Measurements from ENCODE around the gene KLHL29. TPM values are rescaled to one million over a fixed set of nuclear protein-coding genes. Genes with fewer than 3 reads are reported as not detected.

KLHL29 gene
- total and polyA plus RNA-seq, 4 donors: 0.29 to 2.3 (median 0.68) TPM

DNA sequence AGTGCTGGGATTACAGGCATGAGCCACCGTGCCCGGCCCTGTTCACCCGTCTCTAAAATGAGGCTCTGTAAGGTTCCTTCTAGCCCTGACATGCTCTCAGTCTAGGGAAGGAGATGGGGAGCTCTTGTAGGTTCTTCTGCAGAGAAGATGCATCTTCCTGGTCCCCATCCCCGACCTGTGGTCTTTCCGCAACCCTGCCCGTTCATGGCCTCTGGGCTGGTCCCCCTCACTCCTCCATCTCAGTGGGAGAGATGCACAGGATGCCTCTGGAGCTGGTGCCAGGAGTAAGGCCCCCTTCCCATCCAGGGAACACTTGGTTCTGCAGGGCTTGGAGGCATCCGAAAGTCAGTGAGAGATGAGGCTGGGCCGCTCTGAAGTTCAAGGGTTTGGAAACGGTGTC lies 212.7 kb downstream of the KLHL29 start:
- Histone ChIP-seq H3K27me3 (ENCODE audit: control insufficient read depth in 4 of 4, insufficient read depth in 4 of 4, low read length in 3 of 4) (no peaks in the 10 kb centered on the region), H3K4me1 (ENCODE audit: control insufficient read depth in 4 of 4, insufficient read depth in 4 of 4, low read length in 3 of 4) (no peaks in the 10 kb centered on the region), H3K9me3 (ENCODE audit: control insufficient read depth in 4 of 4, low read length in 3 of 4) (no peaks in the 10 kb centered on the region), H3K4me3 (ENCODE audit: low read depth in 1 of 3, low read length in 3 of 3) (no peak overlapping the region), H3K9ac (ENCODE audit: low read depth in 1 of 2, low read length in 2 of 2) (no peak overlapping the region), H3K36me3 (ENCODE audit: control insufficient read depth in 4 of 4, insufficient read depth in 3 of 4, low read depth in 1 of 4, low read length in 3 of 4) (no peaks in the 10 kb centered on the region), H3K27ac (ENCODE audit: low read depth in 1 of 2, low read length in 2 of 2) (no peak overlapping the region)
- no peak for DNase-seq (ENCODE audit: low spot score)
- TF ChIP-seq, protein P1, sequence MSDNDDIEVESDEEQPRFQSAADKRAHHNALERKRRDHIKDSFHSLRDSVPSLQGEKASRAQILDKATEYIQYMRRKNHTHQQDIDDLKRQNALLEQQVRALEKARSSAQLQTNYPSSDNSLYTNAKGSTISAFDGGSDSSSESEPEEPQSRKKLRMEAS (IDR thresholded peaks at IDR 0.05): no peak
- no peak for TF ChIP-seq NR2F2 (IDR thresholded peaks at IDR 0.05)
- no peak for TF ChIP-seq TAF1 (conservative IDR thresholded peaks at IDR 0.05)
- no peak for TF ChIP-seq SP1 (IDR thresholded peaks at IDR 0.05)
- TF ChIP-seq EGR1 (IDR thresholded peaks at IDR 0.05; ENCODE audit: low read depth in 2 of 2): no peak
- no peak for TF ChIP-seq FOXA2 (IDR thresholded peaks at IDR 0.05)
- no peak for TF ChIP-seq ZBTB33 (IDR thresholded peaks at IDR 0.05)
- TF ChIP-seq GABPA (IDR thresholded peaks at IDR 0.05 in 1 of 2, conservative IDR thresholded peaks at IDR 0.05 in 1 of 2): no peak
- no peak for TF ChIP-seq HNF4A (conservative IDR thresholded peaks at IDR 0.05)
- TF ChIP-seq FOXA1 (IDR thresholded peaks at IDR 0.05): no peak
- no peak for TF ChIP-seq CTCF (IDR thresholded peaks at IDR 0.05; ENCODE audit: low read depth, low read length, missing input control)
- no peak for TF ChIP-seq YY1 (IDR thresholded peaks at IDR 0.05)
- TF ChIP-seq JUND (IDR thresholded peaks at IDR 0.05): no peak
- TF ChIP-seq REST (IDR thresholded peaks at IDR 0.05): no peak
- TF ChIP-seq, protein P2, sequence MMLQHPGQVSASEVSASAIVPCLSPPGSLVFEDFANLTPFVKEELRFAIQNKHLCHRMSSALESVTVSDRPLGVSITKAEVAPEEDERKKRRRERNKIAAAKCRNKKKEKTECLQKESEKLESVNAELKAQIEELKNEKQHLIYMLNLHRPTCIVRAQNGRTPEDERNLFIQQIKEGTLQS (IDR thresholded peaks at IDR 0.05): no peak
- no peak for TF ChIP-seq HNF4G (IDR thresholded peaks at IDR 0.05)
- TF ChIP-seq RXRA (IDR thresholded peaks at IDR 0.05): no peak
- no peak for TF ChIP-seq RAD21 (IDR thresholded peaks at IDR 0.05)
- WGBS: 93% methylated on average over 9 of the region's 9 CpGs

All from liver (tissue), 9 donors.